HG02642 (cell line): ENCODE data around the gene BRME1.

Experiments used
- ATAC-seq: cut with Tn5 transposase; IDR thresholded peaks from one replicate; pipeline ENCODE4 v1.9.1; 2021; ENCODE audit warnings: mild to moderate bottlenecking; ENCODE audit not compliant: unreplicated experiment, poor library complexity

Gene BRME1

DNA sequence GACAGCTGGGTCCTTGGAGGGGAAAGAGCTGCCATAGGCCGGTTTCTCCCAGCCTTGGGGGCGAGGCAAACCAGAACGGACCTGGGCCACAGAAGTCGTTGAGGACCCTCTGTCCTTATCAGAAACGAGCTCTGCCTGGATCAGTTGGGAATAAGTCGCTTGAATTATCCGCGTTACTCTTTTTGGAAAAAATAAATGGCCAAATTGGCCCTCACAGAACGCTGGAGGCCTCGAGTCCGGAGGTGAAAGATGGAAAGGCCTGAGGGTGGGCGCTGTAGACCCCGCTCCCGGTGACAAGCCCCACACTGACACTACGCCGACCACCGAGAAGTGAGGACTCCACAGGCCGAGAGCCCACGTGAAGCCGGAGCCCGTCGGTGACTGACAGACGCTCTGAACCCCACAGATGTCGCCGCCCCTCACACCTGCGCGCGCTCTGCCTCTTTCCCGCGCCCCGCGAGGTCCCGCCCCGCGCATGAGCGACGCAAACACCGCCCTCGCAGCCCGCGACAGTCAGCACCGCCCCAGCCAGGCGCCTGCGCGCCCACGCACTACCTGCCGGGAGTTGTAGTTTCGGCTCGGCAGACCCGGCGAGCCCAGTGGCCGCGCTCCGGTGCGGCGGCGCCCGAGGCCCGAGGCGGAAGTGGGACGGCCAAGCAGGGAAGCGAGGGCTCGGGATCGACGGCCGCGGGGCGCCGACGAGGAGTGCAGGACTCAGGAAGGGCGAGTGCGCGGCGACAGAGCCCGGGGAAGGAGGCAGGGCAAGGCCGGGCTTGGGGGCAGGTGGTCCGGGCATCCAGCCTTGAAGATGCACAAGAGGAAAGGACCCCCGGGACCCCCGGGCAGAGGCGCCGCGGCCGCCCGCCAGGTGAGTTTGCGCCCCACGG lies at the start of gene BRME1, which contains the start of gene CC2D1A:
TSS of gene BRME1 (minus strand) at position 484 of the 887 bp plus-strand sequence. CDS start 1,225 bp downstream, outside the sequence.
TSS of gene CC2D1A (plus strand) at position 568 of the 887 bp plus-strand sequence. CDS start at position 809, 241 bp downstream.
- peak; percentile 95 for ATAC-seq

DNA sequence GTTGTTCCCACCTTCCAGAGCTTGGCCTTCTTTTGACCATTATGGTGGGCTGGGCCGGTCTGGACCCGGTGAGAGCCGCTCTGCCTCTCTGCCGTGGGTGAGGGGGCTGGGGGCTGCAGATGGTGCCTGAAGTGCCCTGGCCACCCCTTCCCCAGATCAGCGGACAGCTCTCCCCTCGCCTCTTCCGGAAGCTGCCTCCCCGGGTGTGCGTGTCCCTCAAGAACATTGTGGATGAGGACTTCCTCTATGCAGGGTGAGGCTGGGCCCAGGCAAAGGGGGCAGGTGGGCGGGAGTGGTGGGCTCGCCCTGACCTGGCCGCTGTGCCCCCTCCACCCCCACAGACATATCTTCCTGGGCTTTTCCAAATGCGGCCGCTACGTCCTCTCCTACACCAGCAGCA lies 48.3 kb upstream of the BRME1 start:
- ATAC-seq = no peak

DNA sequence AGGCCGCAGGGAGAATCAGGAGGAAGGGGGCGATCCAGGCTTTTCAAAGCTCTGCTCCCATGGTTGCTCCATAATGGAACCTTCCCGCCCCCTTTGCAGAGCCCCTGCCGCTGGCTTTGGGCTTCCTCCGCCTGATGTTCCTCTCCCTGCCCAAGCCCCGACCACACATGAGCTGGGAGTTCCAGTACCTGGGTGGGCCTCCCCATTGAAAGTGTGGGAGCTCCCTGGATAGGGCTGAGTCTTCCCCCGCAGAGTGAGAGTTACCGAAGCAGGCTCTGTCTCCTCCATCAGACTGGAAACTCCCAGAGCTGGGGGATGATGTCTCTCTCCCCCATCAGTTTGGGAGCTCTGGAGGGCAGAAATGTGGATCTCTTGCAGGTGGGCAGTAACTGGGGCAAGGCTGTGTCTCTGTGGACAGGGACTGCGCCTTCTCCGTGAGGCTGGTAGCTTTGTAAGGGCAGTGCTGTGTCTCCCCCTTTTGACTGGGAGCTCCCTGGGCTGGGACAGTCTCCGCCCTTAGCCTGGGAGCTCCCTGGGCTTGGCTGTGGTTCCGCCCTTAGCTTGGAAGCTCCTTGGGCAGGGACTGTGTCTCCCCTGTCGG lies 47.1 kb upstream of the BRME1 start:
- no peak for ATAC-seq

DNA sequence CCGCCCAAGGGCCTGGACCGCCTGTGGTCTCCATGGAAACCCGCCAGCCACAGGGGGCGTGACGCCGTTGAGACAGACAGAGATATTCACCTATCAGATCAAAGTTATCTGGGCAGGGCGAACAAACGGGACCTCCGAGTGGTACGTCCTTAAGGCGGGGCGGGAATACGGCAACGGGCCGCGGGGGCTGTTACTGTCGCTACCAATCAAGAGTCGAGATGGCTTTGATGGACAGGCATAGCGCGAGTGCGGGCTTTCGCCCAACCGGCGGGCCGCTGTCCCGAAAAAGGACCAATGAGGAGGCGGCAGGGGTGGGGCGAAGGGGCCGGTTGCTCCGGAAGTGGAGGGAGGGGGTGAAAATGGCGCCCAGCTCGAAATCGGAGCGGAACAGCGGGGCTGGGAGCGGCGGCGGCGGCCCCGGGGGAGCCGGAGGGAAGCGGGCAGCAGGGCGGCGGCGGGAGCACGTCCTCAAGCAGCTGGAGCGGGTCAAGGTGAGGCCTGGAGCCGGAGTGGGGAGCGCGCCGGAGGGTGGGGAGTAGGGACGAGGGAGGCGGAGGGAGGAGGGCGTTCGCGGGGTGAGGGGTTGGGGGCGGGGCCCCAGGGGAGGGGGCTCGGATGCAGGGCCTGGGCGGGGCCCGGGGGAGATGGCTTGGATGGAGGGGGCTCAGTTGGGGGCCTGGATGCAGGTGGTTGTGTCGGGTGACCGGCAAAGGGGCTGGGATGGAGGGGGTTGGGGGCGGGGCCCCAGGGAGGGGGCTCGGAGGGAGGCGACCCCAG lies 46.4 kb upstream of the BRME1 start, which contains the start of gene DCAF15:
TSS of gene DCAF15 (plus strand) at position 356 of the 777 bp plus-strand sequence. CDS start at position 360, 4 bp downstream.
- peak; percentile 97 for ATAC-seq

DNA sequence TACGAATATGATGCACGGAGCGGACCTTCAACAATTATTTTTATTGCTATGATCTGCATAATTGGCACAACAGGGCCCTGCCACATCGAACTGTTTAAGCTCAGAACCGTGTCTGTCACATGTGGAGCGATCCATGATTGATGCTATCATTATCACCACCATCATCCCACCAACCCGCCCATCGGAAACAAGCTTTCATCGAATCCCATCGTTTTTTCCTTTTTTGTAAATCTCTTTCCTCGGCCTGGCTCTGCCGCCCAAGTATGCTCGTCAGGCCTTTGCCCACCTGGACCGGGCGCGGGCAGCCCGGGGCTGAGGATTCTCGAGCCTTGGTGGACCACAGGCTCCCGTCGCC lies 45.9 kb upstream of the BRME1 start:
- ATAC-seq = peak; percentile 1

DNA sequence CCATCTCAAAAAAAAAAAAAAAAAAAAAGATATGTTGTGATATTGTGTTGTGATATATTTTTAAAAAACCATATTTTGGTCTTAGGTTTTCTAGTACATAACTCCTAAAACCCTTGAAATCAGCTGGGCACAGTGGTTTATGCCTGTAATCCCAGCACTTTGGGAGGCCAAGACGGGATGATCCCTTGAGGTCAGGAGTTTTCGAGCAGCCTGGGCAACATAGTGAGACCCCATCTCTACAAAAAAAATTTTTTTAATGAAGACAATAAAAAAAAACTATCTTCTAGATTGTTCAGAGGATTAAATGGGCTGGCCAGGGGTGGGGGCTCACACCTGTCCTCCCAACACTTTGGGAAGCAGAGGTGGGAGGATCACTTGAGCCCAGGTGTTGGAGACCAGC lies 45.1 kb upstream of the BRME1 start:
- no peak for ATAC-seq

DNA sequence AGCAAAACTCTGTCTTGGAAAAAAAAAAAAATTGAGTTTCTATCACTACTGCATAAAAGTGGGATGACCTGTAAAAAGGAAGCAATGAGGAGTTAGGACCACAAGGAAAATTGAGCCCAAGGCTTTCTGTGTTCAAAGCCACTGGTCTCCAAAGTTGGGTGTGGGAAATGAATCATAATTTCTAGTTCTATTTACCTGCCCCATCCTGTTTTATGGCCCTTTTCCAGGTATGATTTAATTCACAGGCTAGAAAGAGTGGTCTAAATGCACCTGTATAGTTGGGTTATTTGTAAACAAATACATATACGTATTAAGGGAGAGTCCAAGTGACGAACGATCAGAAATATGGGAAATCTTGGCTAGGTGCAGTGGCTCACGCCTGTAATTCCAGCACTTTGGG lies 40.5 kb upstream of the BRME1 start:
- no peak for ATAC-seq

DNA sequence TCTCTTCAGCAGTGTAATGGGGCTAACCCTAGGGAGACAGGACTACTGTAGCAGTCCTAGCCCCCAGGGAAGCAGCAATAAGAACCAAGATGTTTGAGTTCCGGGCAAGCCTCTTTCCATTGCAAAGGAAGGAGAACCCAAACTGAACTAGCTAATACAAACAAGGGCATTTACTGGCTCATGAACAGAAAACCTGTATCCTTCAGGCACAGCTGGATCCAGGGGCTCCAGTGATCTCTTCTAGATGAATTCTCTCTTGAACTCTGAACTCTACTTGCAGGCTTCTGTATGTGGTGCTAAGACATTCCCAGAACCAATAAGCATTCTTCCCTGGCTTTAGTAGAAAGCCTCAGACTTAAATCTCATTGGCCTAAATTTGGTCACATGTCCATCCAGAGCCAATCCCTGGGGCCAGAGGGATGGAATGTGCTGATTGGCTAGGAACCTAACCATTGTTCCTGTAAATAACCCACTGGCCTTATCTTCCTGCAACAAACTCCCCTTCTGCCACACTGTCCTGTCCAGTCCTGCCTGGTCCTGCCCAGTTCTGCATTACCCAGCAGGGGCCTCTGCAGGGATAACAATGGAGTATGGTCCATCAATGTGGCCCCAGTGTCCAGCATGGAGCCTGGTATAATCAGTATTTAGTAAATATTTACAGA lies 36.2 kb upstream of the BRME1 start:
- no peak for ATAC-seq

DNA sequence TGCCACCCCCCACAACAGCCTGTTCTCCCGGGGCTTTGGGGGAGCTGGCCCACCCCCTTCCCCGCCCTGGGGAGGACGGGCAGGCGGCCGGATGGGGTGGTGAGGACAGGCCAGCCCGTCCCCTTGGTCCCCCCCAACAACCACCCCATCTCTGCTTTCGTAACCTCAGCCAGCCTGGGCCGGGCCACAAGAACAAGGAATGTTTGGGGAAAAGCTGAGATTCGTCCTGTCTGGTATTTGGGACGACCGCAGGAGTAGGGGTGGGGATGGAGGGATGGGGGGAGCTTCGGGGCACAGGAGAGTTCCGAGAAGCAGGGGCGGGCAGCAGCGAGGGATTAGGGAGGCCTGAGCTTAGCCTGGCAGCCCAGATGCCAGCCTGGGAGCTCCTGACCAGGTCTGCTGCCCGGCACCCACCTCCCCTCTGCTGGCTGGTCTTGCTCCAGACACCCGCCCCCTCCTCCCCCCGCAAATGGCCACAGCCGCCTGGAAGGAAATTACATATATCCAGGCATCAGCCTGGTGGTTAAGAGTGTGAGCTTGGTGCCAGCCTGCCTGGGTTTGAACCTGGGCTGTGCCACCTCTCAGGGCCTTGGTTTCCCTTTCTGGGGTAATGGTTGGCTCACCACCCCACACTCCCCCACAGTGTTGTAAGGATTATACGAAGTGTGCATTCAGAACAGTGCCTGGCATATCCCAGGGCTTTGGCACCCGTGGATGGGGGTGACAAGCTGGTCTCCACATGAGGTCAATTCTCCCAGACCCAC lies 32.6 kb upstream of the BRME1 start, which contains the start of gene PODNL1:
TSS of gene PODNL1 (minus strand) at position 117 of the 764 bp plus-strand sequence. CDS start 236 bp downstream, outside the sequence.
- no peak for ATAC-seq

DNA sequence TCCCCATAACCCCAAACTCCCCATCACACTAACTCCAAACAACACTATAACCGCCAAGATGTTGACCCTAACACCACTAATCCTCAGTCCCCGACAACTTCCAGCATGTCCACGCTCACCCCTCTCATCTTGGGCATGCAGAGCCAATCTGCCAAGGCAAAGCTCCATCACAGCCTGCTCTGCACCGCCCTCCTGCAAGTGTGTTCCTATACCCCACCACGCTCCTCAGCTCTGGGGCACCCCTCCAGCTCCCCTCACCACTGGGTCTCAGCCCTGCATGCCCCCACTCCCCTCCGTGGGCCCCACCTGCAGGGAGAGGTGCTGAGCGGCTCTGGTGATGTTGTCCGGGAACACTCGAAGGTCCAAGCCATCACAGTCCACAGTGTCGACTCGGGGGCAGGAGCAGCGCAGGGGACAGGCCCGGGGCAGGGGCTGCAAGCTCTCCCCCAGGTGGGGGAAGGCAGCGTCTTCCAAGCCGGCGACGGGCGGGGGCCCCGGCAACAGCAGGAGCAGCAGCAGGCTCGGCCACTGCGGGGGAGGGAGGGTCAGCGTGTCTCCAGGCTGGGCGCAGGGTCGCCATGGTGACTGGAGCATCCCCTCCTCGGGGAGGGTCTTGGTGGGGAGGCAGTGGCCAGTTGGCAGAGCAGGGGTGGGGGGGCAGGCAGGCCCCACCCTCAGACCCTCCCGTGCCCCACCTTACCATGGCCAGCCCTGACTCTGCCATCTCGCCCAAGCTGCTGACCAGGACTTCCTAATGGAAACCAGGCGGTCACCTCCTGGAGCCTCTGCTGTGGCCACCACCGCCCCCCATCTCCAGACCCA lies 31.8 kb upstream of the BRME1 start:
- ATAC-seq = no peak

DNA sequence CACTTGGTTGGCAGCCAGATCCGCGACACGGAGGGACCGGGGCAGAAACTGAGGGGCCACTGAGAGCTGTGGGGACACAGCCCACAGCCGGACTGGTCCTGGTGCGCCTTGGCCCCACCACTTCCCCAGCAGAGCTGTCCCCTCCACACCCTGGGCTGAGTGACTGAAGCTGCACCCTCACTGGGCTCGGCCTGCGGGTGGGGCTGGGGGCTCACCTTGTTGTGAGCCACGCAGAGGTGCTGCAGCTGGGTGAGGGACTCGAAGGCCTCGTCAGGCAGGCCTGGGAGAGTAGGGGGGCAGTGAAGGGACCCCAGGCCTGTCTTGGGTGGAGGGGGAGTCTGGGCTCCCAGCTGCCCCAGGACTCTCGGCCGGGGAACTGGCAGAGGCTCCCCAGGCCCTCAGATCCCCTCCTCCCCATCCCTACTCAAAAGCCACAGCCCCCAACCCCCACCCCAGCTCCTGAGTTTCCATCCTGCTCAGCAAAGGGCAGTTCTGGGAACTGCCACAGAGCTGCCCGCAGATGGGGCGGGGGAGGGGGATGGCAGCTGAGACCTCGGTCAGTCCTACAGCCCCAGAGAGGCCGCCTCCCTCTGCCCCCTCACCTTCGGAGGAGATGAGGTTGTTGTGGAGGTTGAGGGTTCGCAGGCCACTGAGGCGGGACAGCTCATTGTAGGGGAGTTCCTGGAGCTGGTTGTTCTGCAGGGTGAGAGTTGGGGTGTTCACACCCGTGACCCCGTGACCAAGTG lies 30.0 kb upstream of the BRME1 start:
- no peak for ATAC-seq

DNA sequence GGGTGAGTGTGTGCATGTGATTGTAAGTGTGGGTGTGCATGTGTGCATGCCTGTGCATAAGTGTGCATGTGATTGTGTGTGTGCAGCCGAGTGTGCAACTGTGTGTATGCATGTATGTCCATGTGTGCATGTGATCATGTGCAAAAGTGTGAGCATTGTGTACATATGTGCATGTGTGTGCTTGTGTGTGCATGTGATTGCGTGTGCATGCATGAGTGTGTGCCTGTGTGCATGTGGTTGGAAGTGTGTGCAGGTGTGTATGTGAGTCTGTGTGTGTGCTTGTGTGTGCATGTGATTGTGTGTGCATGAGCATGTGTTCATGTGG lies 28.8 kb upstream of the BRME1 start:
- no peak for ATAC-seq

DNA sequence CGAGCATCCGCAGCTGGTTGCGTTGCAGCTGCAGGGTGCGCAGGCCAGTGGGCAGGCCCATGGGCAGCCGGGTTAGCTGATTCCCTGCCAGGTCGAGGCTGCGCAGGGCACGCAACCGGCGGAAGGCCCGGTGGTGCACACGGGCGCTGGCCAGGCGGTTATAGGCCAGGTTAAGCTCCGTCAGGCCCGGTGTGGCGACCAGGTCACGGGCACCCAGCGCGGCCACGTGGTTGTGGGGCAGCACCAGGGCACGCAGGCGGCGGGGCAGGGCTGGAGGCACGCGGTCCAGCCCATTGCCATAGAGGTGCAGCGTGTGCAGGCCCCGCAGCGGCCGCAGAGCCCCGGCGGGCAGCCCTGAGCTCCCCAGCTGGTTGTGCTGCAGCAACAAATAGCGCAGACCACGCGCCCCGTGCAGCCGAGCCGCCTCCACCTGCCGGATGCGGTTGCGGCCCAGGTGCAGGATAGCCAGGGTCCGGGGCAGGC lies 27.0 kb upstream of the BRME1 start:
- ATAC-seq = no peak

DNA sequence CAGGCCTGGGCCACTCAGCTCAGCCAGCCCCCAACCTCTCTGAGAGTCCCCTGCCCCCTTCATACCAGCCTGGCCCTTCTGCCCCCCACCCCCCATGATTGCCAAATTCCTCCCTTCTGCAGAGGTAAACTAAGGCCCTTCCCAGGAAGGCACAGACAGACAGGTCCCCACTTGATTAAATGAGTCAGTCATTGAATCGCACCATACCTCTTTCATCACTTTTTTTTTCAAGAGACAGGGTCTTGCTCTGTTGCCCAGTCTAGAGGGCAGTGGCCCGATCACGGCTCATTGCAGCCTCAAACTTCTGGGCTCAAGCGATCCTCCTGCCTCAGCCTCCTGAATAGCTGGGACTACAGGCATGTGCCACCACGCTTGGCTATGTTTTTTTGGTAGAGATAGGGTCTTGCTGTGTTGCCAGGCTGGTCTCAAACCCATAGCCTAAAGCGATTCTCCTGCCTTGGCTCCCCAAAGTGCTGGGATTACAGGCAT lies 26.3 kb upstream of the BRME1 start:
- ATAC-seq = no peak

DNA sequence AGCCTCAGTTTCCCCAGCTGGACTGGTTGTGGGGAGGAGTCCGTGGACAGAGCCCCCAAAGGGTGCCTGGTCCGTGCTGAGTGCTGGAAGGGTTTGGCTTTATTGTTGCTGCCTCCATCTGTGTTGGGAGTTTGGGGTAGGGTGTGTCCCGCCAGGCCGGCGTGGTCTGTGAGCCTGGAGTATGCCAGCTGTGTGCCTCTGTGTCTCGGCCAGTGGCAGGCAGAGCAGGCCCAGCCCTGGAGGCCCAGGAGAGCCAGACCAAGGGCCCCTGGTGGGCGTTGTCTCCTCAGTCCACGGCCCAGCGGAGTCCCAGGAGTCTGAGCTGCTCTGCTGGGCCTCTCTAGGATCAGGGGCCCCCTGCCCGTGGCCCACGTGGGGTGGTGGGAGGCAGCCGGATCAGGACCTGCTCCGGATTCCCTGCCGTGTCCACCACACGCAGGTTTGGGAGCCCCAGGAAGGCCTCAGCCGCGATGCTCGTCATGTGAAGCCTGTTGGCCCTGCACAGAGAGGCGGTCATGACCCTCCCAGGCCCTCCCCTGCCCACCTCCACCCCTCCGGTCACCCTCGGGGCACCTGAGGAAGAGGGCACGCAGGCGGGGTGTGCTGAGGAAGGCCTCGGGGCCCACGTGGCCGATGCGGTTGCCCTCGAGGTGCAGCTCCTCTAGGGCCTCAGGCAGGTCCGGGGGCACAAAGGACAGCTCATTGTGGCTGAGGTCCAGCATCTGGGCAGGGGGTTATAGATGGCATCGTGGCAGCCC lies 25.7 kb upstream of the BRME1 start:
- ATAC-seq = no peak

DNA sequence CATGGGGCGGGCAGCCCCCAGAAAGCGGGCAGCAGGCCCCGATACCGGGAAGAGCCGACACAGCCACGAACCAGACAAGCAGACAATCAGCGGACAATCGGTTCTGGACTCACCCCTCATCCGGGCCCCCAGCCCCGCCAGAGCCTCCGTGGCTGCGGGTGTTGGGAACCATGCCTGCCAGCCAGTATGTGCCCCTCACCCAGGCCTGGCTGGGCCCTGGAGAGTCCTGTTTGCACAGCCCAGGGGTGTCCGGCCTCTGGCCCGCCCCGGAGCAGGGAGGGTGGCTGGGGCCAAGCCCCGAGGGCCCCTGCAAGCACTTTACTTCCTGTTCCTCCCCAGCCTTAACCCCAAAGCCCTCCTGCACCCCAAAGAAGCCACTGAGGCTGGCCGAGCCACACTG lies 24.5 kb upstream of the BRME1 start:
- ATAC-seq = no peak

DNA sequence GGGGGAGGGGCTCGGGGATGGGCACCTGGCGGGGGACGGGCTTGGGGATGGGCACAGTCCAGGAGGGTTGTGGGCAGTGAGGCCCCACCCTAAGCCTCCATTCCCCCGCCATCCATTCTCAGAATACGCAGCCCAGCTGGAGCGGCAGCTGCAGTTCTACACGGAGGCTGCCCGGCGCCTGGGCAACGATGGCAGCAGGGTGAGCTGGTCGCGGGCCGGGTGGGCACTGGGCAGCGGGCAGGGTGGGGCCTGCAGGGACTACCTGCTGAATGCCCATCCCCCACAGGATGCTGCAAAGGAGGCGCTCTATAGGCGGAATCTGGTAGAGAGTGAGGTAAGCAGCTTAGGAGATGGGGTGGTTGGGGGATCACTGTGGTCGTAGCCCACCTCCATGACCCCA lies 24.0 kb upstream of the BRME1 start:
- no peak for ATAC-seq
